ENCODE data around the gene MYRFL.

Gene MYRFL

DNA sequence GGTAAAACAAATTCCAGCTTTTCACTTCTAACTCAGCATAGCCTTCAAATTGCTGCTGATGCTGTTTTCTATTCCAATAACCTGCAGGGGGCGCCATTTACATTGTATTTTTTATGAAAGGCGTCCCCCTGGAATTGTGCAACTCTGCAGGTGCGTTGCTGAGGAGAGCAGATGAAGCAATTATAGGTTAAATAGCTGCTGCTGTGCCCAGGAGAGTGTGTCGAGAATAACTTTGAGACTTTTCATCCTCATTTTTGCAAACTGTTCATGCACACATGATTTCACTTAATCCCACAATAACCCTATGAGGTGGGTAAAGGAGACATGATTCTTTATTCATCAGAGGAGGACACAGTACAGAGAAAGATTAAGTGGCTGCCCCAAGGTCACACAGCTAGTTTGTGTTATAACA, 75.7 kb downstream of the MYRFL start:
- FAIRE-seq, result peak; percentile 27

DNA sequence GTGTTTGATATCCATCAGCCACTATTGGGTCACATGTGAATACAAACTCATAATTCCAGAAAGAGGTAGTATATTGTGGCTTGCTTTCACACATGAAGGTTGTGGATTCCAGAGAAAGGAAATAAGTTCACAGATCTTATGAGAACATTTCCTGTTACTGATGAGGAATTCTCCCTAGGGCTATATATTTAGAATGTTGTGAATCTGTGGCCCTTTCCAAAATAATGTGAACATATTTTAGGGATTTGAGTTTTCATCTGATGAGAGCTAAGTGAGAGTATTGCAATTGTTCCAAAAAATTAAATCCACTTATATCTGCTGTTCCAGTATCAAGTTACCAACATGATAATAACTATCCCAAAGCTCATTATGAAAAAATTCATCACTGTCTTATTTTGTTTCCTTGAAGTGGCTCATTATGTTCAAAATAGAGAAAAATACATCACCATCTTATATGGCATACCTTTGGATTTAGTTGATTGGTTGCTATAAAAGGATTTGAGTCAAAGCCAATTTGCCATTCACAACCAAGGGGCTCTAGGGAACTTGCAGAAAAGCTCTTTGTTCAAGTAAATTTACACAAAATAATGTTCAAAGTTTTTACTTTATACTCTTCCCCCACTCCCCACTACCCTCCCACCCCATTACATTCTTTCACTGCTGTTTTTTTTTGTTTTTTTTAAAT, 76.3 kb downstream of the MYRFL start:
- FAIRE-seq, result no peak

DNA sequence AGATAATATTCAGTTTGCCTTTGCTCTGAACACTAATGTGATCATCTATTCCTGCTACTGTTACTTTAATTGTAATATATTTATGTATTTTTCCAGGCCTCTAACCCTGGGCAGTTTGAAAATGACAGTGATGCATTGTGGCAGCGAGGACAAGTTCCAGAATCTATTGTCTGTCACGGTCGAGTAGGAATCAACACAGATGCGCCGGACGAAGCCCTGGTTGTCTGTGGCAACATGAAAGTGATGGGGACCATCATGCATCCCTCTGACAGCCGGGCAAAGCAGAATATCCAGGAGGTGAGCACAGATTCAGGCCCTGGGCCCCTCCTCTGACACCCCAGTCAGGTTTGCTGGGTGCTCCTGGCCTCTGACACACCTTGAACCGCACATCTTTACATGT, 78.5 kb downstream of the MYRFL start:
- FAIRE-seq, result no peak

- no peak for FAIRE-seq
Measured at GRCh38 chr12:69904777-69905176, 79.8 kb downstream of the MYRFL start.

- FAIRE-seq, result no peak
Measured at GRCh38 chr12:69905801-69906200, 80.8 kb downstream of the MYRFL start.

GRCh38 chr12:69906411-69907216, 81.6 kb downstream of the MYRFL start:
- no peak for FAIRE-seq

DNA sequence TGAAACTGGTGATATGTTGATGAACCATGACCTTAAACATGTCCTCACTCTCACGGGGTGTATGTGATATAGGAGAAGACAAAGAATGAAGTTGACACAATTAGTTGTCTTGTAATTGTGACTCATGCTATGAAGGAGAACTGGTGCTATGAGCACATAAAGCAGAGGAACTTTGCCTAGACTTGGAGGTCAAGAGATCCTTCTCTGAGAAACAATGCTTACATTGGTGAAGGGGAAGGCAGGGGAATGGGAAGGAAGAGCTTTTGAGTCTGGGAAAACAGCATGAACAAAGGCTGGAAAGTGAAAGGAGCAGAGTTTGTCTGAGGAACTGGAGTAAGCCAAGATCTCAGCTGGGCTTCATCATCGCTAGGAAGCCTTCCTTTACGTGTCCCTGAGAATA, 83.2 kb downstream of the MYRFL start:
- no peak for FAIRE-seq

GRCh38 chr12:69910694-69911093, 85.7 kb downstream of the MYRFL start:
- FAIRE-seq, result no peak

- FAIRE-seq, result no peak
Measured at GRCh38 chr12:69913526-69913925, 88.5 kb downstream of the MYRFL start.

GRCh38 chr12:69915964-69916363, 90.9 kb downstream of the MYRFL start:
- FAIRE-seq, result no peak

DNA sequence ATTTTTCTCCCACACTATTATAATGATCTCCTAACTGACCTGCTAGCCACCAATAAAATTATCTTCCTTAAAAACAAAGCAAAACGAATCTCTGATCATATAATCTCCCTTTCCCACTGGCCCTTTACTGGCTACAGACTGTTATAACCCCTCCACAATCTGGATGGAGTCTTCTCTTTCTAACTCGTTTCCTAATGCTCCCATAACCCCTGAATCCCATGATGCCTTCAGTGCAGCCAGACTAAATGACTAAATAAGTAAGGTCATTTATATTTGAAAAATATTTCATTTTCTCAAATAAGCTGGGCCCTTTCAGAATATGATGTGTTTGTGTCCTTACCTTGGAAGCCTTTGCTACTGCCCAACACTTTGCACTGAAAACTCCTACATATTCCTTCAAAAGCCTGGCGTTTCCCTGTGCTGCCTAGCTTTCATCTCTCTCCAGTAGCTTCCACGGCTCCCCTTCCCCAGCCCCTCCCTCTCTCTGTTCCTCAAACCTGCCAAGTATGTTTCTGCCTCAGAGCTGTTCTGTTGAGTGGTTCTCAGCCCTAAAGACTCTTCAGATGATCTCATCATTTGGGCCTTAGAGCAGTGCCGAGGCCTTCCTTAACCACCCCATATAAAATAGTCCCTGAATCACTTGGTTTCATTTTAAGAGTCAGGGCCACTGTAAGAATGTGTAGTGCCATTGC, 91.7 kb downstream of the MYRFL start:
- FAIRE-seq, result no peak

DNA sequence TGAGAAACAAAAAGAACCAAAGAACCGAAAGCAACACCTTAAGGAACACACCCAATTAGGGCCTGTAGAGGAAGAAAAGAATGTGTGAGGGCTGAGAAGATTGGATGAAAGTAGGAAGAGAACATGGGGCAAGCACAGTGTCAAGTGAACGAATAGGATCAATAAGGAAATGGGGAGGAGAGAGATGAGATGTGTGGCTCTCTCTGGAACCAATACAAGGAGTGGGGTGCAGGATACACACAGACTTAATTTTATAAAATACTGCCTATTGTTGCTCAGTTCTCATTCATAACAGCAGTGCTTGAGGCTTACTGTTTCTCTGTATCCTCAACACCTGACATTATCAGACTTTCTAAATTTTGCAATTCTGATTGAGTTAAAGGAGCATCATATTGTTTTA, 93.3 kb downstream of the MYRFL start:
- no peak for FAIRE-seq

GRCh38 chr12:69919495-69919894, 94.5 kb downstream of the MYRFL start:
- FAIRE-seq, result no peak

DNA sequence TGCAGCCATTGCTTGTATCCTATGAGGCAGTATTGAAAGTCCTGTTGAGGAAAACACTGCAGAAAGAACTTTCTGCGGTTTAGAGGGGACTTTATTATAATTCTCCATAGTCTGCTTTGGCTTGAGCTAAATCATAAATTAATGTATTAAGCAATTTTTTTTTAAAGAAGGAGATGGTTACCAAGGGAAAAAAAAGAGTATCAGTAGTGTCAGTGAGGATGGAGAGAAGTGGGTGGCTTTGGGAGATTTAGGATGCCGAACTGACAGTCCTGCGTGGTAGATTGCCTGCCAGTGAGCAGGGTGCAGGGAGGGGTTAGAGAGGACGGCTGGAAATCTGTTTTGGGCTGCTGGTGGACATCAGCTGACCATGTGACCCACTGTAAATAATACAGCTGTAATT, 96.8 kb downstream of the MYRFL start:
- FAIRE-seq, result no peak

GRCh38 chr12:69922999-69923398, 98.0 kb downstream of the MYRFL start:
- no peak for FAIRE-seq

GRCh38 chr12:69925291-69925690, 100.3 kb downstream of the MYRFL start:
- FAIRE-seq, result no peak

DNA sequence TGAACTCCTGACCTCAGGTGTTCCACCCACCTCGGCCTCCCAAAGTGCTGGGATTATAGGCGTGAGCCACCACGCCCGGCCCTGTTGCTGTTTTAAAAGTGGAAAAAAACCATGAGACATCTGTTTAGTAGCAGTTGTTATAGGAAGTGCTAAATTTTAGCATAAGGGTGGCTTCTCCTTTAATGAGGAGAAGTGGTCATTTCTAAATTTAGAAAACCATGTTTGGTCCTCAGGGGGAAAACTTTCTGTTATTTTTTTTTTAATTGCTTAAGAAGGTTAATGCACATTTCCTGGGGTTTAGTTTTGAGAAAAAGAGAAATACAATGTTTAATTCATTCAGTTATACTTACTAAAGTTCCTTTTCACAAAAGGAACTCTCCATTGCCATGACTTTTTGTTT, 102.1 kb downstream of the MYRFL start:
- FAIRE-seq, result no peak

DNA sequence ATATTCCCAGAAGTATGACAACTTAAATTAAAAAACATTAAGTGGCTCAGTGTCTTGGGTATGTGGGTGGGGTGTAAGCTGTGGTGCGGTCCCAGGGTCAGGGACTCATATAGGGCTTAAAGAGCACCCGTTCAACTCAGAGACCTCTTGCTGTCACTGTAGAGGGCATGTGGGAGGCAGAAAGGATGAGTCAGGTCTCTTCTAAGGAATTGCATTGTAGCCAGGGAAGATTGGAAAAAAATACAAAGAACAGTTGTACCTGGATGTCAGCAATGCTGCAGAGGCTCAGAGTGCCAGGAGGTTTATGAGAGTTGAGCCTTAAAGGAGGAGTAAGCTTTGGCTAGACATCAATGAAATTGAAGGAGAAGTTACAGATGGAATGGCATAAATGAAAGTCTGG, 104.1 kb downstream of the MYRFL start:
- FAIRE-seq, result no peak

DNA sequence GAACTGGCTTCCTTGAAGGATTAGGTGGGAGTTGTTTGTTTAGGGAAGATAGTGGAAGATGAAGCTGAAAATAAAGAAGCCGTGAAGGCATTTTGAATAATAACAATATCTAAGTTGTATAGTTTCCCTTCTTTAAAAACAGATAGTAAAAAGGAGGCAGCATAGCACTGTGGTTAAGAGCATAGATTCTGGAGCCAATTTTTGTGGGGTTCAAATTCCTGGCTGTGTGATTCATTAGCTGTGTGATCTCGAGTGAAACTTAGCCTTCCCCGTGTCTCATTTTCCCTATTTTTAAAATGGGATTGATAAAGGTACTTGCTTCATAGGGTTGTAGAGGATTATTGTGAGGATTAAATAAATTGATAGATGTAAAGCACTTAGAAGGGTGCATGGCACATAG, 104.5 kb downstream of the MYRFL start:
- no peak for FAIRE-seq

DNA sequence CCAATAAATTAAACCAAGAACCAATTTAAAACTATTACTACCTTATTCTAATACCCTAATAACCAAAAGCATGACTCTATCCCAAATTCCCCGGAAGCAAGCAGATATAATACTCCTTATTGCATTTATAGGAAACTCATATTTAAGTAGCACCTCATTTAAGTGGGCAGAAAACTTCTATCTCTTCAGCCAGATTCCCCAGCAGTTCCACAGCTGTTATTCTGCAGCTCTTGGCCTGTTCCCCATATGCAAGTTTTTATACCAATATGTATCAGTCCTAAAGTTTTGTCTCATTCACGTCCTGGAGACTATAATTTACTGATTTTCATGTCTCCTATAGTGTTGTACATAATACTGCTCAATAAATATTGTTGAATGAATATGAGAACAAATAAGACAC, 106.5 kb downstream of the MYRFL start:
- FAIRE-seq, result no peak

- FAIRE-seq, result no peak
Measured at GRCh38 chr12:69932154-69932553, 107.1 kb downstream of the MYRFL start.

GRCh38 chr12:69932676-69933552, 107.9 kb downstream of the MYRFL start:
- no peak for FAIRE-seq

DNA sequence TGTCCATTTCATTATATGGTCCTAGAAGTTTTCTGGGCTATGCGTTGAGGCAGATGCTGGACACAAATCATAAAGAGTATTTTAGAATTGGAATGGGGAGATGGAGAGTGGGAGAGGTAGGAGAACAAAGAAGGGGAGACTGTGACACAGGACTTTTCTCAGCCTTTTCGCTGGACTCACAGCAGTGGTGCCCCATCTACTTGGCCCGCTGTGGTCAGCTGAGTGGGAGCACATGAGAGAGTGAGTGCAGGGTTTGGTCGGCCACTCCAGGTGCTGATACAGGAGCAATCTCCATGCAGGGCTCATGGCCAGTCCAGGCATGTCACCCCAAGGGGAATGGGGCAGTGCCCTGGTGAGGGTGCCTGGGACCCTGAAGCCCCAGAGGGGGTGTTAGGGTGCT, 109.0 kb downstream of the MYRFL start:
- no peak for FAIRE-seq

All from G401.6 (cell line).